H1 (cell line): ENCODE measurements around the gene OR7A10. TPM values are rescaled to one million over a fixed set of nuclear protein-coding genes. Genes with fewer than 3 reads are reported as not detected.

Source experiments
- GTF2F1 ChIP-seq: IDR thresholded peaks from 2 replicates; pipeline ENCODE4 v1.6.1; 2012; ENCODE audit warnings: low read depth, low read length, improper control_type of control experiment, borderline replicate concordance
- KDM1A ChIP-seq: fragments of 200-600, 300-600 bp; sonication (generic); IDR thresholded peaks from 2 replicates; pipeline ENCODE4 v1.7.1; 2016; ENCODE audit warnings: mild to moderate bottlenecking, low read length, borderline replicate concordance
- RNF2 ChIP-seq: fragments of 200-900, 300-1000 bp; sonication (generic); IDR thresholded peaks from 2 replicates; pipeline ENCODE4 v1.7.1; 2016; ENCODE audit warnings: borderline replicate concordance, low read depth, mild to moderate bottlenecking, antibody characterized with exemption, low read length; ENCODE audit not compliant: poor library complexity, severe bottlenecking; ENCODE audit errors: missing control alignments
- TCF12 ChIP-seq: IDR thresholded peaks from 2 replicates; pipeline ENCODE4 v1.6.1; 2011; ENCODE audit warnings: low read depth, mild to moderate bottlenecking, low read length
- polyA plus RNA-seq, 7 experiments: library from polyadenylated mRNA; depleted of rRNA in 3 of 7; stranded (reverse) in 5 of 7; unstranded in 2 of 7; fragments of >200 nt in 5 of 7; fragments of 200-250 nt in 2 of 7; gene quantifications; 1 replicate in 5 of 7; 2 replicates in 1 of 7; 4 replicates in 1 of 7; pipeline versions ENCODE4 v1.2.1 to v1.2.3, GENCODE V29; 2011 to 2013; ENCODE audit warnings: missing spikeins in 2 of 7, mixed read lengths in 2 of 7
- total RNA-seq: library from RNA; stranded (reverse); fragmentation: NEBNext Ultra II Directional; extraction: Animal tissue kit (Norgen Biotek cat#: 25700); gene quantifications from 2 replicates; pipeline ENCODE4 v1.2.1, GENCODE V29; 2021

The OR7A10 gene
- total and polyA plus RNA-seq, 2 of the 8 experiments (the other 6 are each of a cell fraction or from before 2014, with no cell fraction given), result not detected

- TF ChIP-seq KDM1A (no peak), RNF2 (no peak), TCF12 (no peak), GTF2F1 (no peak)
These were observed 11.3 kb downstream of the OR7A10 start (continued) for GRCh38 chr19:14837391-14837790.
